H1 (cell line): ENCODE results near the gene ZNF620. TPM values are rescaled to one million over a fixed set of nuclear protein-coding genes. Genes with fewer than 3 reads are reported as not detected.

Experiments used
- CTCF ChIA-PET: fragments of 300-600 bp; sonication (Branson Sonifier 250); formaldehyde crosslinking; loops from one replicate; lab custom pipeline; 2021; ENCODE audit not compliant: partially characterized antibody; lab: Charles Lee
- POLR2A ChIA-PET: fragments of 300-600 bp; sonication (Branson Sonifier 250); formaldehyde crosslinking; loops from one replicate; lab custom pipeline; 2021; ENCODE audit warnings: inconsistent platforms; ENCODE audit not compliant: partially characterized antibody; lab: Charles Lee
- DNase-seq, 2 experiments: peaks; one replicate each; pipeline versions ENCODE4 v3.0.0 to v3.0.0-alpha.2; 2010 to 2022; ENCODE audit warnings: low spot score in 2 of 2, low read depth in 1 of 2, mixed read lengths in 1 of 2
- FAIRE-seq: peaks from 2 replicates; lab custom pipeline; 2011; peaks lifted over from hg19 to GRCh38; lab: Jason Lieb, UNC
- H2AFZ ChIP-seq: 2 replicates; pipeline ENCODE4 v1.8.1; 2012; ENCODE audit warnings: low read length, inconsistent platforms
- H2AK5ac ChIP-seq: 2 replicates; pipeline ENCODE4 v1.6.1; 2013; ENCODE audit warnings: low read depth, low read length
- H2BK120ac ChIP-seq: replicated peaks from 2 replicates; pipeline ENCODE3; 2013; ENCODE audit warnings: low read depth, low read length, inconsistent platforms
- H2BK12ac ChIP-seq: 2 replicates; pipeline ENCODE4 v1.6.1; 2013; ENCODE audit warnings: low read depth, low read length
- H2BK15ac ChIP-seq: 2 replicates; pipeline ENCODE4 v1.6.1; 2013; ENCODE audit warnings: low read length
- H2BK20ac ChIP-seq: 2 replicates; pipeline ENCODE4 v1.6.1; 2013; ENCODE audit warnings: low read length
- H2BK5ac ChIP-seq: 2 replicates; pipeline ENCODE4 v1.6.1; 2013; ENCODE audit warnings: low read depth, low read length
- H3K14ac ChIP-seq: 2 replicates; pipeline ENCODE4 v1.6.1; 2013; ENCODE audit warnings: inconsistent platforms; ENCODE audit not compliant: insufficient read length
- H3K18ac ChIP-seq: 2 replicates; pipeline ENCODE4 v1.6.1; 2013; ENCODE audit warnings: low read length; ENCODE audit errors: extremely low read depth
- H3K23ac ChIP-seq: 2 replicates; pipeline ENCODE4 v1.6.1; 2013; ENCODE audit warnings: inconsistent platforms; ENCODE audit not compliant: insufficient read length
- H3K23me2 ChIP-seq: 2 replicates; pipeline ENCODE4 v1.6.1; 2013; ENCODE audit warnings: low read depth, low read length
- H3K27ac ChIP-seq: 2 replicates; pipeline ENCODE4 v1.6.1; 2011; ENCODE audit warnings: low read depth, low read length, inconsistent platforms
- H3K27me3 ChIP-seq, 4 experiments: replicated peaks in 1 of 4; 1 replicate in 1 of 4; 2 replicates in 3 of 4; pipeline versions ENCODE4 v1.6.1 to v1.8.1; 2011 to 2013; ENCODE audit warnings: low read length in 3 of 4, mild to moderate bottlenecking in 3 of 4, inconsistent platforms in 2 of 4, mixed read lengths in 2 of 4, moderate library complexity in 1 of 4; ENCODE audit not compliant: control insufficient read depth in 3 of 4, insufficient read depth in 3 of 4; ENCODE audit errors: extremely low read depth in 1 of 4
- H3K36me3 ChIP-seq, 4 experiments: 2 replicates each; pipeline versions ENCODE4 v1.6.1 to v1.8.1; 2011 to 2013; ENCODE audit warnings: mild to moderate bottlenecking in 4 of 4, low read length in 3 of 4, moderate library complexity in 2 of 4, control low read depth in 1 of 4, inconsistent platforms in 1 of 4; ENCODE audit not compliant: insufficient read depth in 4 of 4, control insufficient read depth in 2 of 4
- H3K4ac ChIP-seq: replicated peaks from 2 replicates; pipeline ENCODE3; 2013; ENCODE audit warnings: low read length, low read depth, mixed read lengths, inconsistent platforms; ENCODE audit not compliant: insufficient read length
- H3K4me1 ChIP-seq, 4 experiments: replicated peaks in 1 of 4; 1 replicate in 1 of 4; 2 replicates in 3 of 4; pipeline versions ENCODE4 v1.6.1 to v1.8.1; 2011 to 2013; ENCODE audit warnings: low read length in 3 of 4, inconsistent platforms in 2 of 4, mixed read lengths in 1 of 4; ENCODE audit not compliant: insufficient read depth in 4 of 4, control insufficient read depth in 3 of 4
- H3K4me2 ChIP-seq, 2 experiments: 2 replicates each; pipeline versions ENCODE4 v1.6.1 to v1.8.1; 2011 to 2013; ENCODE audit warnings: low read depth in 2 of 2, low read length in 2 of 2, control low read depth in 1 of 2, inconsistent platforms in 1 of 2, mild to moderate bottlenecking in 1 of 2; ENCODE audit not compliant: insufficient read depth in 1 of 2
- H3K4me3 ChIP-seq, 4 experiments: fragments of 200-600, 300-600 bp in 1 of 4; sonication (generic), shearing (Covaris generic), sonication (Bioruptor Twin) in 1 of 4; 2 replicates each; pipeline versions ENCODE4 v1.5.1 to v1.8.1; 2011 to 2016; ENCODE audit warnings: low read length in 4 of 4, low read depth in 3 of 4, control low read depth in 2 of 4, inconsistent platforms in 2 of 4, mild to moderate bottlenecking in 2 of 4, mixed read lengths in 1 of 4, moderate library complexity in 1 of 4; ENCODE audit not compliant: insufficient read depth in 2 of 4; ENCODE audit errors: extremely low read depth in 1 of 4
- H3K56ac ChIP-seq: replicated peaks from 2 replicates; pipeline ENCODE3; 2013; ENCODE audit warnings: low read depth, mild to moderate bottlenecking, mixed read lengths, low read length, inconsistent platforms; ENCODE audit not compliant: insufficient read length
- H3K79me1 ChIP-seq: 2 replicates; pipeline ENCODE4 v1.6.1; 2013; ENCODE audit warnings: low read depth, low read length, control low read depth
- H3K79me2 ChIP-seq, 2 experiments: 2 replicates each; pipeline versions ENCODE4 v1.6.1 to v1.8.1; 2012 to 2013; ENCODE audit warnings: low read length in 2 of 2, mild to moderate bottlenecking in 2 of 2, inconsistent platforms in 1 of 2; ENCODE audit not compliant: insufficient read depth in 2 of 2, control insufficient read depth in 1 of 2
- H3K9ac ChIP-seq, 4 experiments: replicated peaks in 1 of 4; 1 replicate in 1 of 4; 2 replicates in 3 of 4; pipeline versions ENCODE4 v1.6.1 to v1.8.1; 2011 to 2013; ENCODE audit warnings: low read depth in 3 of 4, low read length in 3 of 4, control low read depth in 2 of 4, mild to moderate bottlenecking in 2 of 4, moderate library complexity in 2 of 4, inconsistent platforms in 1 of 4; ENCODE audit errors: extremely low read depth in 1 of 4
- H3K9me3 ChIP-seq, 2 experiments: 2 replicates each; pipeline versions ENCODE4 v1.6.1 to v1.8.1; 2012 to 2013; ENCODE audit warnings: mild to moderate bottlenecking in 2 of 2, moderate library complexity in 2 of 2, control low read depth in 1 of 2, inconsistent platforms in 1 of 2, low read depth in 1 of 2, low read length in 1 of 2, mixed read lengths in 1 of 2; ENCODE audit not compliant: insufficient read depth in 2 of 2
- H4K20me1 ChIP-seq, 2 experiments: replicated peaks in 1 of 2; 2 replicates each; pipeline versions ENCODE3 to v1.8.1; 2011 to 2013; ENCODE audit warnings: inconsistent platforms in 2 of 2, low read length in 2 of 2, mild to moderate bottlenecking in 1 of 2; ENCODE audit not compliant: insufficient read depth in 2 of 2, control insufficient read depth in 1 of 2
- H4K5ac ChIP-seq: 2 replicates; pipeline ENCODE4 v1.6.1; 2013; ENCODE audit warnings: low read length, low read depth, mixed read lengths, inconsistent platforms; ENCODE audit not compliant: insufficient read length
- H4K8ac ChIP-seq: 2 replicates; pipeline ENCODE4 v1.8.0; 2013; ENCODE audit warnings: mild to moderate bottlenecking, moderate library complexity, low read length, inconsistent platforms; ENCODE audit not compliant: insufficient read depth; ENCODE audit errors: extremely low read depth
- H4K91ac ChIP-seq: replicated peaks from 2 replicates; pipeline ENCODE3; 2013; ENCODE audit warnings: low read length, mixed read lengths, inconsistent platforms; ENCODE audit not compliant: insufficient read length
- POLR2AphosphoS5 ChIP-seq: IDR thresholded peaks from 2 replicates; pipeline ENCODE4 v1.6.1; 2011; ENCODE audit warnings: low read depth, low read length
- WGBS, 2 experiments: shearing (Covaris generic) in 1 of 2; methylation state at CpG; one replicate each; pipeline versions ENCODE4 v1.1.6 to v1.1.7; 2013 to 2015; ENCODE audit warnings: low lambda C conversion rate in 2 of 2, mixed read lengths in 2 of 2, inconsistent platforms in 1 of 2, low coverage in 1 of 2, missing lambda C conversion rate in 1 of 2; ENCODE audit not compliant: insufficient replicate concordance in 2 of 2, insufficient coverage in 1 of 2, insufficient read length in 1 of 2; ENCODE audit errors: extremely low coverage in 1 of 2, missing lambda C conversion rate in 1 of 2; 5-methylcytosine and 5-hydroxymethylcytosine counted together
- polyA plus RNA-seq, 7 experiments: library from polyadenylated mRNA; depleted of rRNA in 3 of 7; stranded (reverse) in 5 of 7; unstranded in 2 of 7; fragments of >200 nt in 5 of 7; fragments of 200-250 nt in 2 of 7; gene quantifications; 1 replicate in 5 of 7; 2 replicates in 1 of 7; 4 replicates in 1 of 7; pipeline versions ENCODE4 v1.2.1 to v1.2.3, GENCODE V29; 2011 to 2013; ENCODE audit warnings: missing spikeins in 2 of 7, mixed read lengths in 2 of 7
- total RNA-seq: library from RNA; stranded (reverse); fragmentation: NEBNext Ultra II Directional; extraction: Animal tissue kit (Norgen Biotek cat#: 25700); gene quantifications from 2 replicates; pipeline ENCODE4 v1.2.1, GENCODE V29; 2021

Gene ZNF620
- total and polyA plus RNA-seq, 2 of the 8 experiments (the other 6 are each of a cell fraction or from before 2014, with no cell fraction given) = 5.1 to 20.2 TPM

- FAIRE-seq = no peak
Observed at GRCh38 chr3:40524222-40524567, 18.4 kb downstream of the ZNF620 start.

More at GRCh38 chr3:40524222-40524567, 18.4 kb downstream of the ZNF620 start:
- peak overlapping the region; percentile 99 for H4K5ac ChIP-seq
- H3K79me2 ChIP-seq = peaks cover 0 to 20% of the 10 kb centered on the region in 2 experiments; a peak in 2 of 4 replicates
- CTCF ChIA-PET = interaction anchor here (1.0 to 3.6 kb wide), 3 partner anchors 19 to 197 kb away, joined by 3 to 14 read pairs (median 5); partner anchors contain the start of gene ZNF620
- H3K9ac ChIP-seq = peak overlapping the region; percentile 56 to 96 (median 94)
- no peak overlapping the region for H3K23ac ChIP-seq
- H2AFZ ChIP-seq = peak overlapping the region; percentile 28
- peak overlapping the region; percentile 99; the same call in 1 of the 2 replicates for H4K8ac ChIP-seq
- H3K27ac ChIP-seq = peak overlapping the region; percentile 95
- H3K56ac ChIP-seq = no peak overlapping the region
- H3K36me3 ChIP-seq = peaks cover 0 to 10% (median under 1%) of the 10 kb centered on the region in 4 experiments; a peak in 5 of 8 replicates
- peak overlapping the region; percentile 96 for H2BK5ac ChIP-seq
- peak overlapping the region; percentile 96 for H3K4me2 ChIP-seq
- 40% methylated on average over 5 of the region's 5 CpGs; no CpG with 5 or more reads in 1 of the 2 experiments for WGBS, 2 experiments
- H3K79me1 ChIP-seq = peaks cover 2% of the 10 kb centered on the region; the same call in 1 of the 2 replicates
- peak overlapping the region; percentile 58 for H4K91ac ChIP-seq
- H3K23me2 ChIP-seq = peaks cover 8% of the 10 kb centered on the region
- H2BK20ac ChIP-seq = no peak overlapping the region
- H3K18ac ChIP-seq = peak overlapping the region; percentile 98
- DNase-seq = no peak
- H3K4ac ChIP-seq = peak overlapping the region; percentile 91
- H3K27me3 ChIP-seq = no peaks in the 10 kb centered on the region
- H3K4me1 ChIP-seq = peaks cover 0 to 4% (median 0%) of the 10 kb centered on the region in 4 experiments; a peak in 2 of 7 replicates
- peak overlapping the region; percentile 83 to 85 (median 84) for H3K4me3 ChIP-seq
- no peaks in the 10 kb centered on the region for H3K9me3 ChIP-seq
- no peak for TF ChIP-seq POLR2AphosphoS5
- POLR2A ChIA-PET = interaction anchor here (0.9 to 3.8 kb wide), 19 partner anchors 7 to 244 kb away, joined by 3 to 78 read pairs (median 5); partner anchors contain the start of genes RPL14, ZNF619 and ZNF620
- no peak overlapping the region for H2BK15ac ChIP-seq
- no peak overlapping the region for H2BK12ac ChIP-seq
- no peaks in the 10 kb centered on the region for H4K20me1 ChIP-seq
- H2AK5ac ChIP-seq = no peak overlapping the region
- H3K14ac ChIP-seq = no peak overlapping the region
- no peak overlapping the region for H2BK120ac ChIP-seq
